ACHN (cell line): ENCODE data around the gene PRDM13.
"Not testable (repeated sequence)": the region's sequence is repeated elsewhere in the genome, so short reads cannot be mapped to it uniquely, and the experiment has no call there.

Source experiments
- DNase-seq: peaks from one replicate; pipeline ENCODE4 v3.0.0-alpha.2; 2015
- in situ Hi-C: cut with HindIII; loops from 2 replicates; pipeline ENCODE4 v1.10.0; 2017; ENCODE audit warnings: low sequenced_read_pairs, low pct_ligation_motif_present, low pct_unique_long_range_greater_than_20kb

The PRDM13 gene

DNA sequence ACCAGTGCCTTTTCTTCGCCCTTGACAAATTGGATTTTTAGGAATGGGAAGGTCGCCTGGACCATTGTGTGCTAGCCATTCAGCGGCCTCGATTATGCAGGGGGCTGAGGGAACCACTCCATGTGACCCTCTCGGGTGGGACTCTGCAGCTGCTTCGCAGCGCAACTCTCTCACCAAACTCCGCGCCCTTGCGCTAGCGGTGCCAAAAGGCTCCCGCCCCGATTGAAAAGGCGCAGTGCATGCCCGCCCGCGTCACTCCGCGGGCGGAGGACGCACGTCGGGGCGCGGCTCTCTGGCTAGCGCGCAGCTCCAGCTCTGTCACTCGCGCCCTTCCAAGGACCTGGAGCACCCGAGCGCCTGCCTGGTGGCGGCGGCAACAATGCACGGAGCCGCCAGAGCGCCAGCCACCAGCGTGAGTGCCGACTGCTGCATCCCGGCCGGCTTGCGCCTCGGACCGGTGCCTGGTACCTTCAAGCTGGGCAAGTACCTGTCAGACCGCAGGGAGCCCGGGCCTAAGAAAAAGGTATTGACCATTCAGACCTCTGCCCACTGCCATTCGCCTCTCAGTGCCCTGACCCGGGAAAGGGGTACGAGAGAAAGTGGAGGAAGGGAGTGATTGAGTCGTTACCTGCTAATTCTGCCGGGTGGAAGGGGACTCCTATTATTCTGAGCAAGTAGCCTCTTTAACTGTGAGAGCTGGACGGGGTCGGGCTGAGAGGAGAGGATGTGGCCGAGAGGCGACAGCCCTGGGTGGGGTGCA is at the start of gene PRDM13:
PRDM13 (plus strand) TSS at position 178 of the 760 bp plus-strand sequence; CDS start at position 380, 202 bp downstream.
- no peak for DNase-seq
- in situ Hi-C loops, result loop anchor here (25.0 kb wide), 1 partner anchor 130 kb away; no protein-coding TSS in a partner anchor

DNA sequence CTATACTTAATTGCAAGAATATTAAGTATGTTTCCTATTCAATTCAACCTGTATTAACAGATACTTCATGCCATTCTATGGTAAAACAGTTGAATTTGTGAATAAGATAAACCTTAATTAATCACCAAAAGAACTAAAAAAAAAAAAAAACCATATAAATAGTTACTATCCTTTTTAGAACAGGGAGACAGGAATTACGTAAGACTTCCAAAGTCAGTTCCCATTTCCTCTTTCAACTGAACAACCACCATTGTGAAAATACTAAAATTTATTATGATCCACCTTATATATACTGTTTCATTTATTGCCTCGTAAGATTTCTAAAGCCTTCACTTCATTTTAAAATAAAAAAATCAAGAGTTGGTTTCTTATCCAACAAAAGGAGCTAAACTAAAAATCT is 47.6 kb upstream of the PRDM13 start:
- in situ Hi-C loops, result no loop called here
- no peak for DNase-seq

DNA sequence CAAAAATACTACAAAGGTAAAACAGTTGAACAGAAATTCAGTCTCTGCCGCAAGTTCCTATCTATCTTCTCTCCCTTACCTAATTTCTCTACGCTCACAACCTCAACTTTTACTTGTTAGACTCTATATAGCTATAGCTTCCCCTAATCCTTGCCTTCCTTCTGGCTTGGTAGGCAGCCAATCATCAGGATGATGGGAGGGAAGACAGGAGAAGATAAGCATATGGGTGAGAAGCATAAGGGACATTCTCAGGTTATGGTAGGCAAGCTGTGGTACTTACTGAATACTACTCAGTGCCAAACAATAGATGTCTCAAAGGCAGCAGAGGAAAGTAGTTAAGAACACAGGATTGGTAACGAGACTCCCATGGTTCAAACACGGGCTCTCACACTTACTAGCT is 46.0 kb upstream of the PRDM13 start:
- in situ Hi-C loops, result no loop called here
- no peak for DNase-seq

DNA sequence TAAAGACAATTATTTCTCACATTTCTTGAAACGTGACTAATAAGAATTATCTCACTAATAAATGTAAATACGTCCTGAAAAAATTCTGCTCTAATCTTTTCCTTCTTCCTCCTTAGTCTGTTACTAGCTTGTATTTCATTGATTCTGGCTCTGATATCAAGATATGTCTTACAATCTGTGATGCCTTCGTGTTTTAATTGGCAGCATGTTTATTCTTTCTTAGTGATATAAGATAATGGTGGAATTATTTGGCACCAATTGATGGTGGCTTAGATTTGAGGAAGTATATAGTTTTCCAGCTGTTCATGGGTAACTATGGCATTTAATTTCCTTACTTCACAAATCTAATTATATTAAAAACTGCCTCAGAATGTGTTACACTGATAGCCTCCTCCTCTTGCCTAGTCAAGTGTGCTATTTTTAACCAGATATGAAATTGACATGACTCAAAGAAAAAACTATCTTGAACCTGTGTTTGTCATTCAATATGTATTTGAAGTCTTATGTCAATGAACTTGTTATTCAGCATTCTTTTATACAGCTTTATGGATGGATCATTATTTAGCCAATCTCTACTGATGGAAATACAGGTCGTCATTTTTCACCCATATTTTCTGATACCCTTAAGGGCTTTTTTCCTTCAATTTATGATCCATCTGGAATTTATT is 43.4 kb upstream of the PRDM13 start:
- DNase-seq, result no peak
- in situ Hi-C loops, result no loop called here

- peak; percentile 97 for DNase-seq
- in situ Hi-C loops, result no loop called here
Observed at GRCh38 chr6:99568103-99568933, 38.3 kb upstream of the PRDM13 start, which contains the start of gene CCNC. CCNC (minus strand) TSS chr6:99568660; CDS start chr6:99568527, 133 bp downstream.

GRCh38 chr6:99573980-99574617 is 32.5 kb upstream of the PRDM13 start:
- in situ Hi-C loops, result no loop called here
- DNase-seq, result no peak

GRCh38 chr6:99575544-99576227 is 30.9 kb upstream of the PRDM13 start:
- no peak for DNase-seq
- in situ Hi-C loops, result no loop called here

DNA sequence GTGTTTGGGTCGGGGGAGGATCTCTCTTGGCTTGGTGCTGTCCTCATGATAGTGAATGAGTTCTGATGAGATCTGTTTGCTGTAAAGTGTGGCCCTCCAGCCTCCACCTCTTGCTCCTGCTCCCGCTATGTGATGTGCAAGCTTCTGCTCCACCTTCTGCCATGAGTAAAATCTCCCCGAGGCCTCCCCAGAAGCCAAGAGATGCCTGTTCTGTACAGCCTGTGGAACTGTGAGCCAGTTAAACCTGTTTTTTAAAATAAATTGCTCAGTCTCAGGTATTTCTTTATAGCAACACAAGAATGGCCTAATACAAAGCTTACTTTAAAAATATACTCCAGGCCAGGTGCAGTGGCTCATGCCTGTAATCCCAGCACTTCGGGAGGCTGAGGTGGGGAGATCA is 26.9 kb upstream of the PRDM13 start:
- in situ Hi-C loops, result no loop called here
- DNase-seq, result no peak

DNA sequence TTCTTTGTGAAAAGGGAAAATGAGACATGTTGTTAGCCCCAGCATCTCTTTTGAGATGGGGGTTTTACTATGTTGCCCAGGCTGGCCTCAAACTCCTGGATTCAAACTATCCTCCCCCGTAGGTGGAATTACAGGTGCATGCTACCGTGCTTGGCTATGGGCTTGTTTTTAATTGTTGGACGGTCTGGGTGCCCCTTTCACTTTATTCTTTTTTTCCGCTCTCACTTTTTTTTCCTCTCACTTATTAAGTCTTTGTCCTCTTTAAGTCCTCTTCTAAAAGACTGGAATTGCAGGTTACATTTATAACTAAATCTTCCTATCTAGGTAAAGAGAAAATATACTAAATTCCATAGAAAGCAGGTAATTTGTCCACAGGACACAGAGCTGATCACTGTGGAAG is 18.8 kb upstream of the PRDM13 start:
- in situ Hi-C loops, result no loop called here
- DNase-seq, result no peak

- DNase-seq, result peak; percentile 75
- in situ Hi-C loops, result no loop called here
Observed at GRCh38 chr6:99588618-99589289, 17.9 kb upstream of the PRDM13 start.

- DNase-seq, result no peak
- in situ Hi-C loops, result no loop called here
Observed at GRCh38 chr6:99589290-99589672, 17.4 kb upstream of the PRDM13 start.

- DNase-seq, result no peak
- in situ Hi-C loops, result no loop called here
Observed at GRCh38 chr6:99589907-99590493, 16.6 kb upstream of the PRDM13 start.

- DNase-seq, result no peak
- in situ Hi-C loops, result no loop called here
Observed at GRCh38 chr6:99590728-99591672, 15.6 kb upstream of the PRDM13 start.

DNA sequence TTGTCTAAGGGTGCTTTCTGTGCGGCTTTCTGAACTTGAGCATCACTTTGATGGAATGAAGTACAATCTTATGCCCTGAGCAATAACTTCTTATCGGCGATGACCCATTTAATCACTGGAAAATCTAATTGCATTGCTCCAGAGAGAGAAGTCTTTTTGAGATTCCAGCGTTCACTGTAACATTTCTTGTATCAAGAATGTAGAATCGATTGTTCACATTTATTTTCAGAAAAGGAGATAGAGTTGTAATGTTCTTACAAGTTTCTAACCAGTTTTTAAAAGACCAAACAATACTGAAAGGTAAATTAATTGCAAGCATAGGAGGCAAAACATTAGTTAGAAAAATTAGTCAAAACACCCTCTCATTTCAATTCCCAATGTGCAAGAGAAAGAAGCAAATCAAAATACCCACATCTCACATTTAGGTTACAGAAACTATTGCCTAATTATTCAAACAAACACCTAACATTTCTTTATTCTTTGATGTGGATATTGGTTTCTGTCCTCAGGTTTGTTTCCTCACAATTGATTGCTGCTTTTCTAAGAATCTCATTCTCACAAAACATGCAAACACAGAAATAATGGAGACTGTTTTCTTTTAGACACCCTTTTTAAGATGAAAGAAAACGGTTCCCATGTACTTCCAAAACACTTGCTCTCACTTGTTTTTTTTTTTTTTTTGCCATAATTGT is 14.8 kb upstream of the PRDM13 start:
- in situ Hi-C loops, result no loop called here

GRCh38 chr6:99592900-99593299 is 13.7 kb upstream of the PRDM13 start:
- DNase-seq, result no peak
- in situ Hi-C loops, result no loop called here

More for the DNA sequence above, 14.8 kb upstream of the PRDM13 start:
- no peak for DNase-seq

- in situ Hi-C loops, DNase-seq: not testable (repeated sequence)
Observed at GRCh38 chr6:99594696-99595095, 11.9 kb upstream of the PRDM13 start.
